NCI-H146 treated with DMSO at 0.1 percent for 48 hours (cell line): ENCODE results near the gene FZD4.
"Not testable (repeated sequence)": the region's sequence is repeated elsewhere in the genome, so short reads cannot be mapped to it uniquely, and the experiment has no call there.

Experiments used
- DNase-seq: peaks from one replicate; lab custom pipeline; 2025; ENCODE audit not compliant: unreplicated experiment; lab: John Stamatoyannopoulos, UW

The FZD4 gene

GRCh38 chr11:86955361-86956120, at the start of gene FZD4:
TSS of gene FZD4 (minus strand) at chr11:86955395. CDS start at chr11:86955085, 310 bp downstream.
- DNase-seq: peak; percentile 44

GRCh38 chr11:87004281-87004680, 49.1 kb upstream of the FZD4 start:
- DNase-seq: not testable (repeated sequence)

GRCh38 chr11:87002918-87003317, 47.7 kb upstream of the FZD4 start:
- DNase-seq: no peak

GRCh38 chr11:86999859-87000753, 44.9 kb upstream of the FZD4 start:
- DNase-seq: no peak

- no peak for DNase-seq
Measured at GRCh38 chr11:86999388-86999787, 44.2 kb upstream of the FZD4 start.

GRCh38 chr11:86996953-86997570, 41.9 kb upstream of the FZD4 start:
- DNase-seq: no peak

- no peak for DNase-seq
Measured at GRCh38 chr11:86993031-86993430, 37.8 kb upstream of the FZD4 start.

- not testable (repeated sequence) for DNase-seq
Measured at GRCh38 chr11:86992340-86992739, 37.1 kb upstream of the FZD4 start.

GRCh38 chr11:86991341-86991740, 36.1 kb upstream of the FZD4 start:
- DNase-seq: no peak

- DNase-seq: no peak
Measured at GRCh38 chr11:86990515-86990914, 35.3 kb upstream of the FZD4 start.

GRCh38 chr11:86990031-86990430, 34.8 kb upstream of the FZD4 start:
- DNase-seq: no peak

GRCh38 chr11:86988351-86988881, 33.2 kb upstream of the FZD4 start:
- DNase-seq: no peak

- no peak for DNase-seq
Measured at GRCh38 chr11:86987679-86988078, 32.5 kb upstream of the FZD4 start.

- DNase-seq: no peak
Measured at GRCh38 chr11:86984701-86985100, 29.5 kb upstream of the FZD4 start.

- DNase-seq: no peak
Measured at GRCh38 chr11:86983021-86983488, 27.9 kb upstream of the FZD4 start.

- DNase-seq: no peak
Measured at GRCh38 chr11:86981777-86982540, 26.8 kb upstream of the FZD4 start.

GRCh38 chr11:86980086-86980796, 25.0 kb upstream of the FZD4 start:
- DNase-seq: no peak

GRCh38 chr11:86978756-86979608, 23.8 kb upstream of the FZD4 start:
- DNase-seq: no peak

GRCh38 chr11:86978247-86978646, 23.1 kb upstream of the FZD4 start:
- no peak for DNase-seq
